IPS-18c (cell line): Measurements from ENCODE around the gene ZNF292.
"Not testable (repeated sequence)": the region's sequence is repeated elsewhere in the genome, so short reads cannot be mapped to it uniquely, and the experiment has no call there.

Experiments used
- H3K4me3 ChIP-seq: 2 replicates; pipeline ENCODE4 v1.7.0; 2013; ENCODE audit warnings: low read depth, mild to moderate bottlenecking, low read length, moderate library complexity; ENCODE audit not compliant: insufficient read depth
- H3K9me3 ChIP-seq: one replicate; pipeline ENCODE4 v1.6.1; 2013; ENCODE audit warnings: mild to moderate bottlenecking, low read length, moderate library complexity; ENCODE audit not compliant: control insufficient read depth, insufficient read depth

Gene ZNF292

GRCh38 chr6:87154993-87155841, at the start of gene ZNF292:
Gene ZNF292 (plus strand): TSS chr6:87155565. CDS start chr6:87155592, 27 bp downstream.
- no peaks in the 10 kb centered on the region for H3K9me3 ChIP-seq
- peak within 1 kb of the TSS; percentile 88 for H3K4me3 ChIP-seq

- Histone ChIP-seq H3K9me3 (no peaks in the 10 kb centered on the region), H3K4me3 (no peak overlapping the region)
Measured at GRCh38 chr6:87105823-87106222, 49.5 kb upstream of the ZNF292 start.

DNA sequence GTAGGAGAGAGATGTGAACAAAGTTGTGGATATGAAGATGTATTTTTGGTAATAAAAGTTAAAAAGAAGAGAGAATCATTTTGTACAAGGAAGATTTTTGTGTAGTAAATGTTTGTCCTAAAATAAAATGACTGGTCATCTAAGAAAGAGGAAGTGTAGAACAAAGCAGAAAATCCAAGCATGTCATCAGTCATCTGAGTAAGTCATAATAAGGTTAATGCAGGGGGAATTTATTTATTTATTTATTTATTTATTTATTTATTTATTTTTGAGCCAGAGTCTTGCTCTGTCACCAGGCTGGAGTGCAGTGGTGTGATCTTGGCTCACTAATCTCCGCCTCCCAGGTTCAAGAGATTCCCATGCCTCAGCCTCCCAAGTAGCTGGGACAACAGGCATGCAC, 44.7 kb upstream of the ZNF292 start:
- Histone ChIP-seq H3K4me3 (no peak overlapping the region), H3K9me3 (no peaks in the 10 kb centered on the region)

DNA sequence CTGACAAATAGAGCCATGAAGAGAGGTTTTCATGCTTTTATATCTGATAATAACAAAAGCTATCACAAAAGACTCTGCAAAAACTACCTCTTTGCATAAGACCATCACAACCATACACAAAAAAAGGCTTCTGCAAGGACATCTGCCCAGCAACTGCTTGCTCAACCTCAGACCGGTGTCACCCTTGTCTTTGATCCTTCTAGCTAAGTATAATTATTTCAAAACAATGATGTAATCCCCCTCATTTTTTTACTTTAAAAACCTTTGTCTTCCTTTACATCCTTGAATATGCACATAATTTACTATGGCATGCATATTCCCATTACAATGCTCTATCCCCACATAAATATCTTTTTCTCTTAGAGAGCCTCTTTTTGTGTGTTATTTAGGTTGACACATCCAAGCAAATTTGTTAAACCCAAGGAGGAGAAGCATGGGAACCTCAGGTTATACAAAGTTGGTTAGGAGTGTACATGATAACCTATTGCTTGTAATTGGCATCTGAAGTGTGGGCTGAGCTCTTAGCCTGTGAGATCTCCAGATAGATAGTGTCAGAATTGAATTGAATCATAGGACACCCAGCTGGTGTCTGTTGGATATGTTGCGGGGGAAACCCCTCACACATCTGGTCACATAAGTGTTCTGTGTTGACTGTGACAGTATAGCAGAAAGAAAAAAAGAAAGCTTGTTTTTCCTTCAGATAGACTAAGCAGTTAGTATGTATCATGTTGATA, 39.8 kb upstream of the ZNF292 start:
- Histone ChIP-seq H3K9me3 (no peaks in the 10 kb centered on the region), H3K4me3 (no peak overlapping the region; the same call in 1 of the 2 replicates)

DNA sequence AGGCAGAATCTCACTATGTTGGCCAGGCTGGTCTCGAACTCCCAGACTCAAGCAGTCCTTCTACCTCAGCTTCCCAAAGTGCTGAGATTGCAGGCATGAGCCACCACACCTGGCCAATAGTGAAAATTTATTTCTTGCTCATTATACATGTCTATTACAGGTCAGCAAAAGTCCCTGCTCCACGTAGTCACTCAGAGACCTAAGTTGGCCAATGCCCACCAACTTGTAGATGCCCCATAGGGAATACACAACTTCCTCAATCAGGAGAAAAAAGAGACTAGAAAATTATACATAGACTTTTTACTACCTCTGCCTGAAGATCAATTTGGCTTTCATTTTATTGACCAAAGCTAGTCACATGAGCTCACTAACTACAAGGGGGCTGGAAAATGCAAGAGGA, 38.4 kb upstream of the ZNF292 start:
- Histone ChIP-seq H3K4me3 (no peak overlapping the region), H3K9me3 (no peaks in the 10 kb centered on the region)

- peaks cover 2% of the 10 kb centered on the region for H3K9me3 ChIP-seq
Measured at GRCh38 chr6:87118054-87118453, 37.3 kb upstream of the ZNF292 start.

DNA sequence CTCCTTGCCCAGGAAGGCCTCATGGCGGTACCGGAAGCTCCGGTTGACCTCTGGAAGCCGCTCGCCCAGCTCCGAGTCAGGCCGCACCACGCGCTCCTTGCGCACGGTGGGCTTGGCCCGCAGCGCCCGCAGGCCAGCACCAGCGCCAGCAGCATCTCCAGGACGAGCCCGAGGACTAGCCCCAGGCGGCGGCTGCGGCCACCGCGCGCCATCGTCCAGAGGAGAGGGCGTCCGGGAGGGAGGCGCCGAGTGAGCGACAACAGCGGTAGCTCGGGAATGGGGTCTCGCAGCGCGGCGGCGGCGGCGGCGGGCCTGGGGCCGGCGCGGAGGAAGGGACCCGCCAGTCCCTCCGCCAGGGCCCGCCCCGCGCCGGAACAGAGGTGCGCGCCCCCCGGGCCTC, 32.9 kb upstream of the ZNF292 start:
- peaks cover 2% of the 10 kb centered on the region for H3K9me3 ChIP-seq
- H3K4me3 ChIP-seq: no peak overlapping the region

More at GRCh38 chr6:87118054-87118453, 37.3 kb upstream of the ZNF292 start:
- H3K4me3 ChIP-seq: no peak overlapping the region

DNA sequence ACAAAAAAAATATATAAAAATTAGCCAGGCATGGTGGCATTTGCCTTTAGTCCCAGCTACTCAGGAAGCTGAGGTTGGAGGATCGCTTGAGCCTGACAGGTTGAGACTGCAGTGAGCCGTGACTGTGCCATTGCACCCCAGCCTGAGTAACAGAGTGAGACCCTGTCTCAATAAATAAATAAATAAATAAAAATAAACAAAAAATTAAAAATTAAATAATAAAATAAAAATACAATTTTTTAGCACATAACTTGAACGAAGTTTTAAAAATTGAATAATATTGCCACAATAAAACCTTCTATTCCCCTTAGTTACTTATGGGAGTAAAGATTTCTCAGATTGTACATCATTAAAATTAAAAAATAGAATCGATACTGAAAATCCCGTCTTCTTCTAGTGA, 31.3 kb upstream of the ZNF292 start:
- Histone ChIP-seq H3K9me3 (peaks cover 2% of the 10 kb centered on the region), H3K4me3 (no peak overlapping the region)

GRCh38 chr6:87126501-87126900, 28.9 kb upstream of the ZNF292 start:
- Histone ChIP-seq H3K9me3 (peaks cover 4% of the 10 kb centered on the region), H3K4me3 (no peak overlapping the region)

- Histone ChIP-seq H3K4me3 (no peak overlapping the region), H3K9me3 (peaks cover 2% of the 10 kb centered on the region)
Measured at GRCh38 chr6:87127737-87128136, 27.6 kb upstream of the ZNF292 start.

DNA sequence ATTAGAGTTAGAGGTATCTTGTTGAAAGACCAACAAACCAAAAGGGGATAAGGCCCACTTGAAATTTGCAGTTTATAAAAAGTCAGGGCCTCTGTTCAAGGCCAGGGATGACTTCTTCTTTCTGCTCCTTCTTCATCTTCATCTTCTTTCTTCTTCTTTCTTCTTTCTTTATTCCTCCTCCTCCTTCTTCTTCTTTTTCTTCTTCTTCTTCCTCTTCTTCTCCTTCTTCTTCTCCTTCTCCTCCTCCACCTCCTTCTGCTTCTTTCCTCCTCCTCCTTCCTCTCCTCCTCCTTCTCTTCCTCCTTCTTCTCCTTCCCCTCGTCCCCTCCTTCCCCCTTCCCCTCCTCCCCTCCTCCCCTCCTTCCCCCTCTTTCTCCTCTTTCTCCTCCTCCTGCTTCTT, 18.4 kb upstream of the ZNF292 start:
- H3K4me3 ChIP-seq: no peak overlapping the region
- peaks cover 8% of the 10 kb centered on the region for H3K9me3 ChIP-seq

- H3K9me3 ChIP-seq: peaks cover 8% of the 10 kb centered on the region
- no peak overlapping the region for H3K4me3 ChIP-seq
Measured at GRCh38 chr6:87139236-87139635, 16.1 kb upstream of the ZNF292 start.

- not testable (repeated sequence) for H3K9me3 ChIP-seq, H3K4me3 ChIP-seq
Measured at GRCh38 chr6:87139927-87140326, 15.4 kb upstream of the ZNF292 start.

DNA sequence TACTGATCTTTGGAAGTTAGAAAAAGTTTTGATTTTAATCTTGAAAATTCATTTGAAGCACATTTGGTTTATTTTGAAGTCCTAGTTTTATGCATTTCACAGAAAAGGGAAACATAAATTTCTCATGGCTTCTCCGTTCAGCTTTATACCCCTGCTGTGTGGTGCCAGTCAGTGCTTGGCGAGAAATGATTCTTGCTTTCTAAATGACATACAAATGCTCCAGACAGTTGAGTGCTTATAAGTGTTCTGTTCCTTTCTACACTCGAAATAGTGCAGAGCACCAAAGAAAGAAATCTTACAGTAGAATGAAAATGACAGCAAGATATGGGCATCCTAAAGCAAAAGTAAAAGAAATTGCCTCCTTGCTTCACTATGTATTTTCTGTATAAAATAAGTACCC, 9.0 kb upstream of the ZNF292 start:
- Histone ChIP-seq H3K4me3 (no peak overlapping the region), H3K9me3 (no peaks in the 10 kb centered on the region)

- H3K4me3 ChIP-seq: no peak overlapping the region
Measured at GRCh38 chr6:87150406-87150805, 5.0 kb upstream of the ZNF292 start.

GRCh38 chr6:87151471-87151780, 3.9 kb upstream of the ZNF292 start:
- peak overlapping the region; percentile 60; the same call in 1 of the 2 replicates for H3K4me3 ChIP-seq
- H3K9me3 ChIP-seq: no peaks in the 10 kb centered on the region

More at GRCh38 chr6:87150406-87150805, 5.0 kb upstream of the ZNF292 start:
- no peaks in the 10 kb centered on the region for H3K9me3 ChIP-seq

DNA sequence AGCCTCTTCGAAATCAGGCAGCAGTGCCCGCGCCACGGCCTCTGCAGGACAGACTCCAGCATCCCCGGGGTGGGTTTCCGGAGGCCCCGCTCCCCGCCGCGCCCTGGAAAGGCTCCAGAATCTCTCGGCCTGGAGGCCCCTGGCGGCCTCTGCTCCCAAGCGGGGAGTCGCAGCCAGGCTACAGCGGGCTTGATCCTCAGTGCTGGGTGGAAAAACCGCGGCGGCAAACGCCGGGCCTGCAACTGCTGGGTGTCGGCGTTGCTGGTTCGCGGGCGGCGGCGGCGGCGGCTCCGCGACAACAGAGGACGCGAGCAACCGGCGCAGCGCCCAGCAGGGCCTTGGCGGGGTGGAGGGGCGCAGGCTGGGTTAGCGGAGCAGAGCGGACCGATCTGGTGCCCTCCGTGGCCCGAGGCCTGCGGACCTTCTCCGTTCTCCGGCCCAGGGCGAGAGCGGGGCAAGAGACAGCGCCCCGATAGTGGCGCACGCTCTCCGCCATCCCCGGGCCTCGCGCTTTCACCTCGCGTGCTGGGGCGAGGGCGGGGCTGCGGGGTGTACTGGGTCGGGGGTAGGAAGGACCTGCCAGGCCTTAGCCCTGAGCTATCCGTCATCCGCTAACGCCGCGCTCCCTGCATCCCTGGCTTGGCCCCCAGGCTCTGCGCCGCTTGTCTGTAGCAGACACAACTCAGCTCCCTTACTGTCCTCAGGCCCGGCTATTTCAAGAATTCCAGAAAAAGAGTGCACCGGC, 3.4 kb upstream of the ZNF292 start:
- H3K9me3 ChIP-seq: no peaks in the 10 kb centered on the region
- H3K4me3 ChIP-seq: peak overlapping the region; percentile 60

DNA sequence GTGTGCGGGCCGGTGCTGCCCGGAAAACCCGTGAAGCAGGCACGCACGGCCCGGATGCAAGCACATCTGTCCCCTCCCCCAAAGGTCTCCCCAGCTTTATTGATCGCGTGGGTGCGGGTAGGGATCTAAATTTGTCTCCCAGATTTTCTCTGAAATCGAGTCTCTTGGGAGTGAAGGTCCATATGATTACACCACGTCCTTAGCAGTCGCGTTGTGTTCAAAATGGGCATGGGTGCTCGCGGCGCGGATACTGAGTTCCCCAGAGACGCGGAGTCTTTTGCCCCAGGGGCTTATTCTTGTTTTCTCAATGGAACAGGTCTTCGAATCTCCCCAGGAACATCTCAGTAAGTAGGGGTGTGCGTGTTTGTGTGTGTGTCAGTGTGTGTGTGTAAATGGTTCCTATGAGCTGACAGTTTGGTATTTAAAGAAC, 2.8 kb upstream of the ZNF292 start:
- no peaks in the 10 kb centered on the region for H3K9me3 ChIP-seq
- H3K4me3 ChIP-seq: peak overlapping the region; percentile 60
